Mucosa of rectum (tissue), 2 donors: Measurements from ENCODE around the gene MICAL3.
A peak's percentile ranks its signal among the peaks of the same experiment; 100 is the strongest.

ENCODE experiments used
- H3K27ac ChIP-seq, 2 donors: one replicate each; pipeline ENCODE4 v1.7.0; 2013; ENCODE audit warnings: inconsistent platforms in 2 of 2, low read depth in 2 of 2, low read length in 2 of 2
- H3K27me3 ChIP-seq, 2 donors: one replicate each; pipeline ENCODE4 v1.7.0; 2013; ENCODE audit warnings: low read length in 2 of 2; ENCODE audit not compliant: control insufficient read depth in 2 of 2, insufficient read depth in 2 of 2
- H3K36me3 ChIP-seq, 2 donors: one replicate each; pipeline ENCODE4 v1.7.0; 2013; ENCODE audit warnings: low read length in 2 of 2; ENCODE audit not compliant: control insufficient read depth in 2 of 2, insufficient read depth in 2 of 2
- H3K4me1 ChIP-seq, 2 donors: one replicate each; pipeline ENCODE4 v1.7.0; 2013; ENCODE audit warnings: low read length in 2 of 2, mild to moderate bottlenecking in 1 of 2; ENCODE audit not compliant: control insufficient read depth in 2 of 2, insufficient read depth in 2 of 2
- H3K4me3 ChIP-seq, 2 donors: one replicate each; pipeline ENCODE4 v1.7.0; 2013; ENCODE audit warnings: low read length in 2 of 2
- H3K9ac ChIP-seq, 2 donors: one replicate each; pipeline ENCODE4 v1.7.0; 2013; ENCODE audit warnings: low read length in 2 of 2, low read depth in 1 of 2, mild to moderate bottlenecking in 1 of 2
- H3K9me3 ChIP-seq, 2 donors: one replicate each; pipeline ENCODE4 v1.7.0; 2013; ENCODE audit warnings: low read length in 2 of 2; ENCODE audit not compliant: control insufficient read depth in 2 of 2
- donor health status: healthy.
- donor health status: Normal muscosa, but diverticular disease.

The MICAL3 gene

DNA sequence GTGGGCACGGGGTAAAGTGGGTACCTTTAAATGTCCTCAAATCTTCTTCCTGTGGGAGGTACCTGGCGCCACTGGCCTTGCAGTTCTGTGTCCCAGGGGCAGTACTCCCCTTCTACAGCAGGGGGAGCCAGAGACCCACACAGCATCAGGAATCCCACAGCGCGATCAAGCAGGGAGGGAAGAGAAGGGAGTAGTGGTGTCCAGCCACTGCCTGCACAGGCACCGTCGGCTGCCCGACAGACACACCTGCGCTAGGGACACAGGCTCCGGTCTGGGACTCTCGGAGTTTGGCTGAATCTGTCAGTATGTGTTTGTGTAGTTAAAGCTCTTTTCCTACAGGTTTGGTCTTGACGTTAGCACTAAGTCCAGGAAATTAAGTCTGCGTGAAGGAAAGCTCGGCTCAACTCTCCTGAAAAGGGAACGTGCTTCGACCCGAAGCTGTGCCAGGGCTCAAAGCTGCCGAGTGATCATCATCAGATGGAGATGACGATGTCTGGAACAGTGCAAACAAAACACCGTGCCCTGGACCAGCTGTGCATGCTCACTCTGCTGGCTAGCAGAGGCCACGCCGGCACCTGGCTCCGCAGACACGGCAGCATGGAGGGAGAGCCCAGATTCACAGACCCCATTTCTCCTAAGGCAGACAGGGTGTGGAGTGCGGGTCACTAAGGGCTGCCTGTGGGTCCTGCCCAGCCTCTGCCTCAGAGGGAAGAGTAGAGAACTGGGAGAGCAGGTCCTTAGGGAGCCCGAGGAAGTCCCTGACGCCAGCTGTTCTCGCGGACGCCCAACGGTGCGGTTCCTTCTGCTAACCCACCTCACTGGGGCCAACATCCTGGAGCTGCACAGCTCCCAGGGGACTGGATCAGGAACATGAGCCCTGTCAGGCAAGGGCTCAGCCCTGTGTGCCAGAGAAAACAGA lies 194.1 kb downstream of the MICAL3 start:
- Histone ChIP-seq H3K27ac (peak overlapping the region; percentile 25 to 76), H3K4me1 (peaks cover 31 to 34% of the 10 kb centered on the region in 2 donors), H3K27me3 (no peaks in the 10 kb centered on the region), H3K9ac (peak overlapping the region; percentile 5 to 18), H3K9me3 (no peaks in the 10 kb centered on the region), H3K36me3 (peaks cover 44 to 64% of the 10 kb centered on the region in 2 donors), H3K4me3 (no peak overlapping the region)

- no peaks in the 10 kb centered on the region for H3K9me3 ChIP-seq
- no peak overlapping the region for H3K27ac ChIP-seq
- no peak overlapping the region for H3K9ac ChIP-seq
- no peak overlapping the region for H3K4me3 ChIP-seq
- peaks cover 31 to 34% of the 10 kb centered on the region in 2 donors for H3K4me1 ChIP-seq
- H3K27me3 ChIP-seq, result no peaks in the 10 kb centered on the region
- peaks cover 45 to 62% of the 10 kb centered on the region in 2 donors for H3K36me3 ChIP-seq
Observed at GRCh38 chr22:17829695-17830042, 194.7 kb downstream of the MICAL3 start.

DNA sequence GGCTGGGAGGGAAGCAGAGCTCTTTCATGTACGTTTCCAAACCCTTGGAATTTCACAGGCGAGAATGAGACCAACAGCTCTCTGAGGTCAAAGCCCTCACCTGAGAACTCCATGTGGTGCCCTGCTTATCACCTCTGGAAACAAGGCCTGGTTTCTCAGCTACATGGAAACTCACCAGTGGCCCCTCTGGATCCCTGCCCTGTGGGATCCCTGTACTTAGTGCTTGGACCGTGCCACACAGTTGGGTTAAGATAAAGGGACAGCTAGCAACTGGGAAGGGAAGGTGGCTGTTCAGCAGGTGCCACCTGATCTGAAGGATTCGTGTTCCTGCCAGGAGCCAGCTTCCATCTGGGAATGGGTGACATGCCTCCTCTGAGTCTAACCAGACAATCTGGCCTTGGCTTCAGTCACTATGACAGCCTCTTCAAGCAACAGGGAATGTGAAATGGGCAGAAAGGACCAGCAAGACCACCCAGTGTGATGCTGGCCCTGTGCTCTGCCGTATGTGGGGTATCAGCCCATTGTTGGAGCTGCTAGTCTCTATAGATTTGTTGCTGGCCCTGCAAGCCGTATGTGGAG lies 195.8 kb downstream of the MICAL3 start:
- Histone ChIP-seq H3K4me1 (peaks cover 31 to 34% of the 10 kb centered on the region in 2 donors), H3K4me3 (no peak overlapping the region), H3K27me3 (no peaks in the 10 kb centered on the region), H3K9me3 (no peaks in the 10 kb centered on the region), H3K27ac (no peak overlapping the region), H3K9ac (no peak overlapping the region), H3K36me3 (peaks cover 40 to 64% of the 10 kb centered on the region in 2 donors)

DNA sequence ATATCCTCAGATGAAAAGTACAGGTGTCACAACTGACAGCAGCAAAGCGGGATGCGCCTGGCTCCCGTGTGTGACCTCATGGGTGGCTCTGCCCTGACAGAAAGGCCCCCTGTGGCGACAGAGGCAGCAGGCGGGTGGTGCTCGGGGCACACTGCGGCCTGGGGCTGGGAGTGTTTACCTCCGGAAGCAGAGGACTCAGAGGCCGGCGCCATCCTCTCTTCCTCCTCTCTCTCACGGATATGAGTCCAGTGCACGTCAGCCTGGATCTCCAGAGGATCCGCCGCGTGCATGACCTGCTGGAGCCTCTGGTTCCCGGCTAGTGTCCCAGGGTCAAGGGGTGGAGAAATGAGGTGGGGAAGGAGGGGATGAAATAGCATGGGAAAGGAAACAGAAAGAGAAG lies 196.9 kb downstream of the MICAL3 start:
- H3K9ac ChIP-seq, result no peak overlapping the region
- H3K27me3 ChIP-seq, result no peaks in the 10 kb centered on the region
- peaks cover 21 to 23% of the 10 kb centered on the region in 2 donors for H3K4me1 ChIP-seq
- no peak overlapping the region for H3K27ac ChIP-seq
- H3K9me3 ChIP-seq, result no peaks in the 10 kb centered on the region
- no peak overlapping the region for H3K4me3 ChIP-seq
- peaks cover 44 to 67% of the 10 kb centered on the region in 2 donors for H3K36me3 ChIP-seq

- peaks cover 10 to 12% of the 10 kb centered on the region in 2 donors for H3K4me1 ChIP-seq
- H3K9me3 ChIP-seq, result no peaks in the 10 kb centered on the region
- peaks cover 58 to 71% of the 10 kb centered on the region in 2 donors for H3K36me3 ChIP-seq
- H3K9ac ChIP-seq, result no peak overlapping the region
- no peaks in the 10 kb centered on the region for H3K27me3 ChIP-seq
- no peak overlapping the region for H3K27ac ChIP-seq
- H3K4me3 ChIP-seq, result no peak overlapping the region
Observed at GRCh38 chr22:17825876-17826550, 198.3 kb downstream of the MICAL3 start.

- H3K9ac ChIP-seq, result no peak overlapping the region
- H3K36me3 ChIP-seq, result peaks cover 53 to 63% of the 10 kb centered on the region in 2 donors
- H3K27me3 ChIP-seq, result no peaks in the 10 kb centered on the region
- no peaks in the 10 kb centered on the region for H3K4me1 ChIP-seq
- H3K27ac ChIP-seq, result no peak overlapping the region
- H3K9me3 ChIP-seq, result no peaks in the 10 kb centered on the region
- H3K4me3 ChIP-seq, result no peak overlapping the region
Observed at GRCh38 chr22:17824457-17824856, 199.9 kb downstream of the MICAL3 start.

GRCh38 chr22:17823964-17824363 lies 200.4 kb downstream of the MICAL3 start:
- H3K27me3 ChIP-seq, result no peaks in the 10 kb centered on the region
- no peaks in the 10 kb centered on the region for H3K4me1 ChIP-seq
- no peak overlapping the region for H3K4me3 ChIP-seq
- H3K9ac ChIP-seq, result no peak overlapping the region
- no peak overlapping the region for H3K27ac ChIP-seq
- H3K9me3 ChIP-seq, result no peaks in the 10 kb centered on the region
- peaks cover 51 to 65% of the 10 kb centered on the region in 2 donors for H3K36me3 ChIP-seq

DNA sequence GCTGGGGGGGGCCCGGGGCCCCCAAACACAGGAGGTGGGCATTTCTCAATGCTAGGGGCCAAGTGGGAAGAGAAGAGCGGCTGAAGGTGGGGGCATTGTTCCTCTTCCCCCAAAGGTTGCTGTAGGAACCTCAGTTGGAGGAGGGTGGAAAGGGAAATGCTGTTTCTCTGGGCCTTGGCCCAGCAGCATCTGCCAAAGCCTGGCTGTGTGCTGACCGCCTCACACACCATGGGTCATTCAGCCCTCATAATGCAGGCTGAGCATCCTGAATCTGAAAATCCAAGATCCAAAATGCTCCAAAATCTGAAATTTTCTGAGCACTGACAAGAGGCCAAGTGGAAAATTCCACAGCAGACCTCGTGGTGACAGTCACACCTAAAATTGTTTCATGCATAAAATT lies 201.1 kb downstream of the MICAL3 start:
- Histone ChIP-seq H3K4me1 (no peaks in the 10 kb centered on the region), H3K36me3 (peaks cover 51 to 62% of the 10 kb centered on the region in 2 donors), H3K4me3 (no peak overlapping the region), H3K9ac (no peak overlapping the region), H3K27me3 (no peaks in the 10 kb centered on the region), H3K27ac (no peak overlapping the region), H3K9me3 (no peaks in the 10 kb centered on the region)

DNA sequence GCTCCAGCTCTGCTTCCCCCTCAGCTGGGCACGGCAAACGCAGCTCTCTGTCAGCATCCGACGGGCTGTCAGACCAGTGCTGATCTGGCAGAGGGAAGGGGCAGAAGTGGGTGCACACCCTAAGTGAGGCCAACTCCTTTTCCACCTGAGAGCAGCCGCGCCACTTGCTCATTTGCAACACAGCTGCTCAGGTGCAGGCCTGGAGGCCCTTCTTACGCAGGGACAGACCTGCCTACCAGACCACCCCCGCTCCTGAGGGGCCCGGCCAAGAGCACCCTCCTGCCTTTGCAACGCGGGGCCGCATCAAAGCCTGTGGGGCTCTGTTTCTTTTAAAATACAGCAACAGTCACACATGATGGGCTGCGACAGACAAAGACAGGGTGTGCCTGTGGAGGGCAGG lies 202.3 kb downstream of the MICAL3 start:
- H3K4me3 ChIP-seq, result no peak overlapping the region
- no peak overlapping the region for H3K27ac ChIP-seq
- no peaks in the 10 kb centered on the region for H3K4me1 ChIP-seq
- H3K27me3 ChIP-seq, result no peaks in the 10 kb centered on the region
- H3K9ac ChIP-seq, result no peak overlapping the region
- no peaks in the 10 kb centered on the region for H3K9me3 ChIP-seq
- peaks cover 44 to 54% of the 10 kb centered on the region in 2 donors for H3K36me3 ChIP-seq

DNA sequence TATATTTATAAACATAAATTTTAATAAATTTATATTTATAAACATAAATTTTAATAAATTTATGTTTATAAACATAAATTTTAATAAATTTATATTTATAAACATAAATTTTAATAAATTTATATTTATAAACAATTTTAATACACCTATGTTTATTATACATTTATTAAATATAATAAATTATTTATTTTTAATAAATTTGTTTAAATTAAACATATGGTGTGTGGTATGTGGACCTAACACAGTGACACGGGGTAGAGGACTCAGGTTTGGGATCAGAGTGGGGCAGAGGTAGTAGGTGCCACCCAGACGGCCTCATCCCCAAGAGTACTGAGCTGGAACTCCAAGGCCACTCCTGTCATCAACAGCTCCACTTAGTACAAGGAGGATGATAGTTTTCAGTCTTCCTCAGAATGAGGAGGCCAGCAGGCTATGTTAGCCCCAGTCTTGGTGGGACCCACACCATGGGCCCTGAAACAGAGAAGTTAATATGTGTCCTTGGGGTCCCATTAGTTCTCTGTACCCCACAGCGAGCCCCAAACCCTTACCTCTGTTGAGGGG lies 203.4 kb downstream of the MICAL3 start:
- Histone ChIP-seq H3K36me3 (peaks cover 46 to 57% of the 10 kb centered on the region in 2 donors), H3K9ac (no peak overlapping the region), H3K9me3 (no peaks in the 10 kb centered on the region), H3K4me3 (no peak overlapping the region), H3K27ac (no peak overlapping the region), H3K4me1 (no peaks in the 10 kb centered on the region), H3K27me3 (no peaks in the 10 kb centered on the region)
